ENCODE results near the gene PPP3CA. TPM values are rescaled to one million over a fixed set of nuclear protein-coding genes. Genes with fewer than 3 reads are reported as not detected.

Gene PPP3CA
- total RNA-seq, 1 donor, result 64.4 TPM

- no peak for DNase-seq (ENCODE audit: low read depth)
- TF ChIP-seq CTCF (IDR thresholded peaks at IDR 0.05; ENCODE audit: insufficient read depth, low read length), result no peak
- no peak overlapping the region for H3K4me3 ChIP-seq (ENCODE audit: low read depth, low read length)
Measured at GRCh38 chr4:101210331-101210730, 137.0 kb downstream of the PPP3CA start.

GRCh38 chr4:101208171-101208570 lies 139.2 kb downstream of the PPP3CA start:
- no peak for TF ChIP-seq CTCF (IDR thresholded peaks at IDR 0.05; ENCODE audit: insufficient read depth, low read length)
- DNase-seq (ENCODE audit: low read depth), result no peak
- no peak overlapping the region for H3K4me3 ChIP-seq (ENCODE audit: low read depth, low read length)

- no peak overlapping the region for H3K4me3 ChIP-seq (ENCODE audit: low read depth, low read length)
- TF ChIP-seq CTCF (IDR thresholded peaks at IDR 0.05; ENCODE audit: insufficient read depth, low read length), result no peak
- DNase-seq (ENCODE audit: low read depth), result peak; percentile 47
Measured at GRCh38 chr4:101205916-101206315, 141.4 kb downstream of the PPP3CA start.

GRCh38 chr4:101201421-101201820 lies 145.9 kb downstream of the PPP3CA start:
- no peak overlapping the region for H3K4me3 ChIP-seq (ENCODE audit: low read depth, low read length)
- no peak for TF ChIP-seq CTCF (IDR thresholded peaks at IDR 0.05; ENCODE audit: insufficient read depth, low read length)
- no peak for DNase-seq (ENCODE audit: low read depth)

- peak; percentile 96 for DNase-seq (ENCODE audit: low read depth)
- H3K4me3 ChIP-seq (ENCODE audit: low read depth, low read length), result no peak overlapping the region
- TF ChIP-seq CTCF (IDR thresholded peaks at IDR 0.05; ENCODE audit: insufficient read depth, low read length), result no peak
Measured at GRCh38 chr4:101200561-101200960, 146.8 kb downstream of the PPP3CA start.

GRCh38 chr4:101199507-101200285 lies 147.6 kb downstream of the PPP3CA start:
- no peak for TF ChIP-seq CTCF (IDR thresholded peaks at IDR 0.05; ENCODE audit: insufficient read depth, low read length)
- peak; percentile 63 for DNase-seq (ENCODE audit: low read depth)
- H3K4me3 ChIP-seq (ENCODE audit: low read depth, low read length), result no peak overlapping the region

Measured in fibroblast of the aortic adventitia (primary cell).